ENCODE measurements around the gene LRIT2.

GRCh38 chr10:84176351-84176750 lies 49.0 kb downstream of the LRIT2 start:
- TF ChIP-seq POLR2A (IDR thresholded peaks at IDR 0.05; ENCODE audit: low read length) (no peak), GATA1 (IDR thresholded peaks at IDR 0.05; ENCODE audit: low read depth, low read length) (no peak)

Data from erythroblast (primary cell).